GM23248 (cell line): ENCODE data around the gene ATP8B3.

Experiments
- EZH2 ChIP-seq: fragments of 200-600 bp; sonication (generic); IDR thresholded peaks from 2 replicates; pipeline ENCODE4 v1.6.1; 2018; ENCODE audit warnings: antibody characterized with exemption, mild to moderate bottlenecking; ENCODE audit not compliant: insufficient read depth, poor library complexity, severe bottlenecking
- EZH2phosphoT487 ChIP-seq: fragments of 200-600 bp; sonication (generic); IDR thresholded peaks from 2 replicates; pipeline ENCODE4 v1.6.1; 2018; ENCODE audit warnings: antibody characterized with exemption, moderate library complexity, mild to moderate bottlenecking, low read depth; ENCODE audit not compliant: insufficient read depth

DNA sequence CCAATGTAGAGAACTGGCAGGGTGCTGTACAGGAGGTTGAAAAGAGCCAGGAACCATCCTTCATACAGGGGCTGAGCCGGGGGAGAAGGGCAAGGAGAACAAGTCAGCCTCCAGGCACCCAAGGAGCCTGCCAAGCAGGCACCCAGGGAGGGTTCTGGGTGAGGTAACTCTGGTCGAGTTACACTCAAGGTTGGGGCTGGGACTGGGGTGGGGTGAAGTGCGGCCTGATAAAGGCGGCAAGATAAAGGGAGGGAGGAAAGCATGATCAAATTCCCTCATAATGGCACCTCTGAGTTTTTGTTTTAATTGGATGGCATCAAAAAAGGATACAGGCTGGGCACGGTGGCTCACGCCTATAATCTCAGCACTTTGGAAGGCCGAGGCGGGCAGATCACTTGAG is 25.0 kb downstream of the ATP8B3 start:
- TF ChIP-seq EZH2, result no peak
- TF ChIP-seq EZH2phosphoT487, result no peak
